Mammary epithelial cell (primary cell): ENCODE results near the gene HCFC1.

Source experiments
- CTCF ChIP-seq, 2 donors: IDR thresholded peaks in 1 of 2; conservative IDR thresholded peaks in 1 of 2; 2 replicates each; pipeline ENCODE4 v1.5.1; 2011 to 2012; ENCODE audit warnings: inconsistent platforms in 2 of 2, low read length in 2 of 2, mild to moderate bottlenecking in 2 of 2, control low read depth in 1 of 2, low read depth in 1 of 2; ENCODE audit not compliant: insufficient read depth in 1 of 2; ENCODE audit errors: extremely low read depth in 1 of 2
- EZH2 ChIP-seq: IDR thresholded peaks from 2 replicates; pipeline ENCODE4 v1.6.1; 2012; ENCODE audit warnings: low read length, inconsistent platforms, borderline replicate concordance

- TF ChIP-seq CTCF (conservative IDR thresholded peaks at IDR 0.05 in 1 of 2, IDR thresholded peaks at IDR 0.05 in 1 of 2; ENCODE audit: extremely low read depth in 1 of 2, insufficient read depth in 1 of 2, low read depth in 1 of 2, low read length in 2 of 2) = no peak
- TF ChIP-seq EZH2 = no peak
Measured at GRCh38 chrX:154017766-154018517, 46.3 kb upstream of the HCFC1 start.
